HEK293 (cell line): Measurements from ENCODE around the gene CAPS.
A peak's percentile ranks its signal among the peaks of the same experiment; 100 is the strongest.

Experiments
- BCL11B ChIP-seq: fragments of 450-650 bp; formaldehyde crosslinking; IDR thresholded peaks from 2 replicates; pipeline ENCODE4 v1.5.1; 2016; ENCODE audit warnings: low read depth, missing biosample characterization, missing genetic modification characterization
- GLI4 ChIP-seq: fragments of 450-650 bp; formaldehyde crosslinking; IDR thresholded peaks from 2 replicates; pipeline ENCODE4 v1.5.1; 2016; ENCODE audit warnings: missing biosample characterization, missing genetic modification characterization
- MYNN ChIP-seq: fragments of 450-650 bp; formaldehyde crosslinking; IDR thresholded peaks from 2 replicates; pipeline ENCODE4 v1.5.1; 2016; ENCODE audit warnings: missing biosample characterization, missing genetic modification characterization, borderline replicate concordance
- PRDM1 ChIP-seq: fragments of 450-650 bp; formaldehyde crosslinking; IDR thresholded peaks from 2 replicates; pipeline ENCODE4; 2016; ENCODE audit warnings: missing biosample characterization, missing genetic modification characterization
- SCRT2 ChIP-seq: fragments of 450-650 bp; formaldehyde crosslinking; IDR thresholded peaks from 2 replicates; pipeline ENCODE4 v1.5.1; 2016; ENCODE audit warnings: missing biosample characterization, missing genetic modification characterization
- YY1 ChIP-seq: fragments of 450-650 bp; formaldehyde crosslinking; IDR thresholded peaks from 2 replicates; pipeline ENCODE4 v1.5.1; 2018; ENCODE audit warnings: missing biosample characterization, missing genetic modification characterization
- ZFP41 ChIP-seq: fragments of 450-650 bp; formaldehyde crosslinking; IDR thresholded peaks from 2 replicates; pipeline ENCODE4 v1.5.1; 2016; ENCODE audit warnings: missing biosample characterization, missing genetic modification characterization, borderline replicate concordance
- ZIC2 ChIP-seq: fragments of 450-650 bp; formaldehyde crosslinking; IDR thresholded peaks from 2 replicates; pipeline ENCODE4 v1.5.1; 2016; ENCODE audit warnings: missing biosample characterization, missing genetic modification characterization
- ZNF132 ChIP-seq: fragments of 450-650 bp; formaldehyde crosslinking; IDR thresholded peaks from 2 replicates; pipeline ENCODE4 v1.5.1; 2017; ENCODE audit warnings: missing biosample characterization, missing genetic modification characterization, borderline replicate concordance
- ZNF133 ChIP-seq: fragments of 450-650 bp; formaldehyde crosslinking; IDR thresholded peaks from 2 replicates; pipeline ENCODE4 v1.5.1; 2016; ENCODE audit warnings: missing biosample characterization, missing genetic modification characterization
- ZNF155 ChIP-seq: fragments of 450-650 bp; formaldehyde crosslinking; IDR thresholded peaks from 2 replicates; pipeline ENCODE4 v1.5.1; 2016; ENCODE audit warnings: missing biosample characterization, missing genetic modification characterization
- ZNF175 ChIP-seq: fragments of 450-650 bp; formaldehyde crosslinking; IDR thresholded peaks from 2 replicates; pipeline ENCODE4 v1.5.1; 2016; ENCODE audit warnings: missing biosample characterization, missing genetic modification characterization
- ZNF2 ChIP-seq: fragments of 450-650 bp; formaldehyde crosslinking; IDR thresholded peaks from 2 replicates; pipeline ENCODE4 v1.5.1; 2016; ENCODE audit warnings: missing biosample characterization, missing genetic modification characterization
- ZNF23 ChIP-seq: fragments of 450-650 bp; formaldehyde crosslinking; IDR thresholded peaks from 2 replicates; pipeline ENCODE4 v1.5.1; 2016; ENCODE audit warnings: missing biosample characterization, missing genetic modification characterization, borderline replicate concordance
- ZNF274 ChIP-seq, 2 experiments: fragments of 200-500 bp in 1 of 2; fragments of 450-650 bp in 1 of 2; sonication (Bioruptor generic) in 1 of 2; formaldehyde crosslinking in 1 of 2; IDR thresholded peaks; 2 replicates each; pipeline versions ENCODE4 v1.5.1 to v1.6.1; 2014 to 2016; ENCODE audit warnings: borderline replicate concordance in 1 of 2, inconsistent platforms in 1 of 2, low read length in 1 of 2, missing biosample characterization in 1 of 2, missing genetic modification characterization in 1 of 2
- ZNF302 ChIP-seq: fragments of 450-650 bp; formaldehyde crosslinking; IDR thresholded peaks from 2 replicates; pipeline ENCODE4 v1.5.1; 2016; ENCODE audit warnings: missing biosample characterization, missing genetic modification characterization, low read depth
- ZNF311 ChIP-seq: fragments of 450-650 bp; formaldehyde crosslinking; IDR thresholded peaks from 2 replicates; pipeline ENCODE4 v1.5.1; 2017; ENCODE audit warnings: missing biosample characterization, missing genetic modification characterization, borderline replicate concordance
- ZNF394 ChIP-seq: fragments of 450-650 bp; formaldehyde crosslinking; IDR thresholded peaks from 2 replicates; pipeline ENCODE4 v1.5.1; 2016; ENCODE audit warnings: missing biosample characterization, missing genetic modification characterization, mild to moderate bottlenecking, moderate library complexity, borderline replicate concordance
- ZNF555 ChIP-seq: fragments of 450-650 bp; formaldehyde crosslinking; conservative IDR thresholded peaks from 2 replicates; pipeline ENCODE4 v1.5.1; 2017; ENCODE audit warnings: missing biosample characterization, mild to moderate bottlenecking, missing genetic modification characterization, inconsistent platforms
- ZNF561 ChIP-seq: fragments of 450-650 bp; IDR thresholded peaks from 2 replicates; pipeline ENCODE4 v1.5.1; 2018; ENCODE audit warnings: missing biosample characterization, missing genetic modification characterization, borderline replicate concordance
- ZNF677 ChIP-seq: fragments of 450-650 bp; IDR thresholded peaks from 2 replicates; pipeline ENCODE4 v1.5.0; 2018; ENCODE audit warnings: missing biosample characterization, mild to moderate bottlenecking, missing genetic modification characterization, moderate library complexity
- TF ChIP-seq, protein P1 (sequence below): fragments of 450-650 bp; formaldehyde crosslinking; IDR thresholded peaks from 2 replicates; pipeline ENCODE4 v1.5.1; 2016; ENCODE audit warnings: missing biosample characterization, missing genetic modification characterization
- TF ChIP-seq, protein P2 (sequence below): fragments of 450-650 bp; formaldehyde crosslinking; IDR thresholded peaks from 2 replicates; pipeline ENCODE4 v1.5.1; 2016; ENCODE audit warnings: missing biosample characterization, missing genetic modification characterization
- TF ChIP-seq, protein P3 (sequence below): fragments of 450-650 bp; formaldehyde crosslinking; IDR thresholded peaks from 2 replicates; pipeline ENCODE4 v1.5.1; 2016; ENCODE audit warnings: missing biosample characterization, missing genetic modification characterization
- TF ChIP-seq, protein P4 (sequence below): fragments of 450-650 bp; formaldehyde crosslinking; IDR thresholded peaks from 2 replicates; pipeline ENCODE4; 2016; ENCODE audit warnings: missing biosample characterization, missing genetic modification characterization
- TF ChIP-seq, protein P5 (sequence below): fragments of 450-650 bp; formaldehyde crosslinking; IDR thresholded peaks from 2 replicates; pipeline ENCODE4 v1.5.1; 2017; ENCODE audit warnings: missing biosample characterization, missing genetic modification characterization
- TF ChIP-seq, protein P6 (sequence below): fragments of 450-650 bp; IDR thresholded peaks from 2 replicates; pipeline ENCODE4 v1.5.1; 2018; ENCODE audit warnings: missing biosample characterization, missing genetic modification characterization
- TF ChIP-seq, protein P7 (sequence below): fragments of 450-650 bp; formaldehyde crosslinking; IDR thresholded peaks from 2 replicates; pipeline ENCODE4 v1.5.1; 2016; ENCODE audit warnings: missing biosample characterization, missing genetic modification characterization

Gene CAPS

DNA sequence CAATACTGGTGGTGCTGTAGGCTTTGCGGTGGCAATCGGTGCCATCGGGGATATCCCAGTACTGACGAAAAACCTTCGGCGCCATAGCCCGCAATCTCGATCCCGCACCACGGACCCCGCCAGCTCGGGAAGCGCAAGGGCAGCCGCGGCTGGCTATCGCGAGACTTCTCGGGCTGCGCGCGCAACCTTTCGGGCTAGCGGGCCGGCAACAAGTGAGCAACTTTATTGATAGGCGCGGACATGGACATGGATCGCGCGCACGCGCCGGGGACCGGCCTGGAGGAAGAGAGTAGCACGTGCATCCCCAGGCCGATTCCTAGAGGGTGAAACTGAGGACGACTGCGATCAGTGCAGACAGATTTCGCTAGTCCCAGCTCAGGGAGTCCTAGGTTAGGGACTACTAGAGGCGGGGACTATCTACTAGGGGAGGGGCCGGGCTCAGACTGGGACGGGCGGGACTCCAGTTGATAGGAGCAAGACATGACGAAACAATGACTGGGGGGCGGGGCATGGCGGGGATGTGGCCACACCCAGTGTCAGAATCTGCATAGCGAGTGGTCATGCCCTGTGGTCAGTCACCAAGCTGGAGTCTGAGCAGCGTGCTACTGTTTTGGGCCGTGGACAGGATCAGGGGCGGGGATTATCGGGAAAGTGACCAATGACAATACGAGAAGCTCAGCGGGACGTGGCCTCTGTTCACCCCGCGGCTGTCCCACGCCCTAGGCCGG, 10.3 kb upstream of the CAPS start, which contains the start of gene NDUFA11 (continued):
- TF ChIP-seq, protein P1, sequence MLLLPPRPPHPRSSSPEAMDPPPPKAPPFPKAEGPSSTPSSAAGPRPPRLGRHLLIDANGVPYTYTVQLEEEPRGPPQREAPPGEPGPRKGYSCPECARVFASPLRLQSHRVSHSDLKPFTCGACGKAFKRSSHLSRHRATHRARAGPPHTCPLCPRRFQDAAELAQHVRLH: peak; percentile 88
- TF ChIP-seq ZNF561 (tag by site-specific recombination) (peak; percentile 86; the same call in 1 of the 2 replicates), YY1 (tag by site-specific recombination) (peak; percentile 92), ZNF555 (tag by site-specific recombination) (no peak), SCRT2 (tag by site-specific recombination) (peak; percentile 100), ZNF155 (tag by site-specific recombination) (no peak), ZNF133 (tag by site-specific recombination) (no peak), ZNF175 (no peak), ZFP41 (no peak), ZNF394 (tag by site-specific recombination) (peak; percentile 86; the same call in 1 of the 2 replicates), ZNF274 (IDR thresholded peaks at IDR 0.05; ENCODE audit: low read length) (no peak), ZNF274 (tag by site-specific recombination; IDR thresholded peaks at IDR 0.05; ENCODE audit: borderline replicate concordance) (no peak), ZNF2 (tag by site-specific recombination) (peak; percentile 73; the same call in 1 of the 2 replicates), ZNF132 (no peak), ZNF302 (tag by site-specific recombination) (no peak; the same call in 1 of the 2 replicates), MYNN (tag by site-specific recombination) (no peak), ZIC2 (tag by site-specific recombination) (no peak; the same call in 1 of the 2 replicates), GLI4 (tag by site-specific recombination) (peak; percentile 71; the same call in 1 of the 2 replicates), ZNF311 (tag by site-specific recombination) (no peak), BCL11B (tag by site-specific recombination) (peak; percentile 96), PRDM1 (tag by site-specific recombination) (peak; percentile 54; the same call in 1 of the 2 replicates), ZNF23 (tag by site-specific recombination) (no peak), ZNF677 (tag by site-specific recombination) (no peak)
- TF ChIP-seq, protein P2, sequence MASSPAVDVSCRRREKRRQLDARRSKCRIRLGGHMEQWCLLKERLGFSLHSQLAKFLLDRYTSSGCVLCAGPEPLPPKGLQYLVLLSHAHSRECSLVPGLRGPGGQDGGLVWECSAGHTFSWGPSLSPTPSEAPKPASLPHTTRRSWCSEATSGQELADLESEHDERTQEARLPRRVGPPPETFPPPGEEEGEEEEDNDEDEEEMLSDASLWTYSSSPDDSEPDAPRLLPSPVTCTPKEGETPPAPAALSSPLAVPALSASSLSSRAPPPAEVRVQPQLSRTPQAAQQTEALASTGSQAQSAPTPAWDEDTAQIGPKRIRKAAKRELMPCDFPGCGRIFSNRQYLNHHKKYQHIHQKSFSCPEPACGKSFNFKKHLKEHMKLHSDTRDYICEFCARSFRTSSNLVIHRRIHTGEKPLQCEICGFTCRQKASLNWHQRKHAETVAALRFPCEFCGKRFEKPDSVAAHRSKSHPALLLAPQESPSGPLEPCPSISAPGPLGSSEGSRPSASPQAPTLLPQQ (tag by site-specific recombination): peak; percentile 83; the same call in 1 of the 2 replicates
- TF ChIP-seq, protein P3, sequence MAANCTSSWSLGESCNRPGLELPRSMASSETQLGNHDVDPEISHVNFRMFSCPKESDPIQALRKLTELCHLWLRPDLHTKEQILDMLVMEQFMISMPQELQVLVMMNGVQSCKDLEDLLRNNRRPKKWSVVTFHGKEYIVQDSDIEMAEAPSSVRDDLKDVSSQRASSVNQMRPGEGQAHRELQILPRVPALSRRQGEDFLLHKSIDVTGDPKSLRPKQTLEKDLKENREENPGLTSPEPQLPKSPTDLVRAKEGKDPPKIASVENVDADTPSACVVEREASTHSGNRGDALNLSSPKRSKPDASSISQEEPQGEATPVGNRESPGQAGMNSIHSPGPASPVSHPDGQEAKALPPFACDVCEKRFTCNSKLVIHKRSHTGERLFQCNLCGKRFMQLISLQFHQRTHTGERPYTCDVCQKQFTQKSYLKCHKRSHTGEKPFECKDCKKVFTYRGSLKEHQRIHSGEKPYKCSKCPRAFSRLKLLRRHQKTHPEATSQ (tag by site-specific recombination): no peak
- TF ChIP-seq, protein P4, sequence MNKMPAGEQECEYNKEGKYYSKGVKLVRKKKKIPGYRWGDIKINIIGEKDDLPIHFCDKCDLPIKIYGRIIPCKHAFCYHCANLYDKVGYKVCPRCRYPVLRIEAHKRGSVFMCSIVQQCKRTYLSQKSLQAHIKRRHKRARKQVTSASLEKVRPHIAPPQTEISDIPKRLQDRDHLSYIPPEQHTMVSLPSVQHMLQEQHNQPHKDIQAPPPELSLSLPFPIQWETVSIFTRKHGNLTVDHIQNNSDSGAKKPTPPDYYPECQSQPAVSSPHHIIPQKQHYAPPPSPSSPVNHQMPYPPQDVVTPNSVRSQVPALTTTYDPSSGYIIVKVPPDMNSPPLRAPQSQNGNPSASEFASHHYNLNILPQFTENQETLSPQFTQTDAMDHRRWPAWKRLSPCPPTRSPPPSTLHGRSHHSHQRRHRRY: no peak
- TF ChIP-seq, protein P5, sequence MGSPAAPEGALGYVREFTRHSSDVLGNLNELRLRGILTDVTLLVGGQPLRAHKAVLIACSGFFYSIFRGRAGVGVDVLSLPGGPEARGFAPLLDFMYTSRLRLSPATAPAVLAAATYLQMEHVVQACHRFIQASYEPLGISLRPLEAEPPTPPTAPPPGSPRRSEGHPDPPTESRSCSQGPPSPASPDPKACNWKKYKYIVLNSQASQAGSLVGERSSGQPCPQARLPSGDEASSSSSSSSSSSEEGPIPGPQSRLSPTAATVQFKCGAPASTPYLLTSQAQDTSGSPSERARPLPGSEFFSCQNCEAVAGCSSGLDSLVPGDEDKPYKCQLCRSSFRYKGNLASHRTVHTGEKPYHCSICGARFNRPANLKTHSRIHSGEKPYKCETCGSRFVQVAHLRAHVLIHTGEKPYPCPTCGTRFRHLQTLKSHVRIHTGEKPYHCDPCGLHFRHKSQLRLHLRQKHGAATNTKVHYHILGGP (tag by site-specific recombination): no peak
- TF ChIP-seq, protein P6, sequence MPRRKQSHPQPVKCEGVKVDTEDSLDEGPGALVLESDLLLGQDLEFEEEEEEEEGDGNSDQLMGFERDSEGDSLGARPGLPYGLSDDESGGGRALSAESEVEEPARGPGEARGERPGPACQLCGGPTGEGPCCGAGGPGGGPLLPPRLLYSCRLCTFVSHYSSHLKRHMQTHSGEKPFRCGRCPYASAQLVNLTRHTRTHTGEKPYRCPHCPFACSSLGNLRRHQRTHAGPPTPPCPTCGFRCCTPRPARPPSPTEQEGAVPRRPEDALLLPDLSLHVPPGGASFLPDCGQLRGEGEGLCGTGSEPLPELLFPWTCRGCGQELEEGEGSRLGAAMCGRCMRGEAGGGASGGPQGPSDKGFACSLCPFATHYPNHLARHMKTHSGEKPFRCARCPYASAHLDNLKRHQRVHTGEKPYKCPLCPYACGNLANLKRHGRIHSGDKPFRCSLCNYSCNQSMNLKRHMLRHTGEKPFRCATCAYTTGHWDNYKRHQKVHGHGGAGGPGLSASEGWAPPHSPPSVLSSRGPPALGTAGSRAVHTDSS (tag by site-specific recombination): peak; percentile 64
- TF ChIP-seq, protein P7, sequence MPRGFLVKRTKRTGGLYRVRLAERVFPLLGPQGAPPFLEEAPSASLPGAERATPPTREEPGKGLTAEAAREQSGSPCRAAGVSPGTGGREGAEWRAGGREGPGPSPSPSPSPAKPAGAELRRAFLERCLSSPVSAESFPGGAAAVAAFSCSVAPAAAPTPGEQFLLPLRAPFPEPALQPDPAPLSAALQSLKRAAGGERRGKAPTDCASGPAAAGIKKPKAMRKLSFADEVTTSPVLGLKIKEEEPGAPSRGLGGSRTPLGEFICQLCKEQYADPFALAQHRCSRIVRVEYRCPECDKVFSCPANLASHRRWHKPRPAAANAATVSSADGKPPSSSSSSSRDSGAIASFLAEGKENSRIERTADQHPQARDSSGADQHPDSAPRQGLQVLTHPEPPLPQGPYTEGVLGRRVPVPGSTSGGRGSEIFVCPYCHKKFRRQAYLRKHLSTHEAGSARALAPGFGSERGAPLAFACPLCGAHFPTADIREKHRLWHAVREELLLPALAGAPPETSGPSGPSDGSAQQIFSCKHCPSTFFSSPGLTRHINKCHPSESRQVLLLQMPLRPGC: peak; percentile 62
